DOHH2 (cell line): ENCODE measurements around the gene KRT9.

ENCODE experiments used
- EZH2phosphoT487 ChIP-seq: fragments of 200-600 bp; sonication (generic); IDR thresholded peaks from 2 replicates; pipeline ENCODE4 v1.6.1; 2017; ENCODE audit warnings: borderline replicate concordance, mild to moderate bottlenecking, antibody characterized with exemption, low read length, moderate library complexity, mixed read lengths
- TF ChIP-seq, protein P1 (sequence below): fragments of 200-600 bp; sonication (generic); IDR thresholded peaks from one replicate; pipeline ENCODE4 v1.5.1; 2014; ENCODE audit warnings: antibody characterized with exemption, mild to moderate bottlenecking, low read depth, low read length; ENCODE audit not compliant: poor library complexity, severe bottlenecking

DNA sequence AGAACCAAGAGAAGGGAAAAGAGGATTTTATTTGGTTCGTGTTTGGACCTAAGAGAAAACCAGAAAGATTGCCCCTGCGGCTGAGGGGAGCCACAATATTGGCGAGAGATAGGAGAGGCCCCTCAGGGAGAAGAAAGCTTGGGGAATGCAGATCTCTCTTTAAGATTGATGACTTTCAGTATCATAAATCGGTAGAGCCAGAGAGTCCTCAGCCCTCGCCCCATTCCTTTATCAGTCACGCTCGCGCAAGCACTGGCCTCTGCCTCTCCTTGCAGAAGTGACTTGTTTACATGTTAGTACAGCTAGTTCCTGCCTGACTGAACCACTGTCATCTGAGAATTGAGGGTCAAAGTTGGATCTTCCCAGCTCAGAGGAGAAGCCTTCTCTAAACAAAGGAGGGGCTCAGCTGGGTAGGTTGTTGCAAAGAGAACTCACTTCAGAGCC lies 22.2 kb downstream of the KRT9 start:
- TF ChIP-seq, protein P1, sequence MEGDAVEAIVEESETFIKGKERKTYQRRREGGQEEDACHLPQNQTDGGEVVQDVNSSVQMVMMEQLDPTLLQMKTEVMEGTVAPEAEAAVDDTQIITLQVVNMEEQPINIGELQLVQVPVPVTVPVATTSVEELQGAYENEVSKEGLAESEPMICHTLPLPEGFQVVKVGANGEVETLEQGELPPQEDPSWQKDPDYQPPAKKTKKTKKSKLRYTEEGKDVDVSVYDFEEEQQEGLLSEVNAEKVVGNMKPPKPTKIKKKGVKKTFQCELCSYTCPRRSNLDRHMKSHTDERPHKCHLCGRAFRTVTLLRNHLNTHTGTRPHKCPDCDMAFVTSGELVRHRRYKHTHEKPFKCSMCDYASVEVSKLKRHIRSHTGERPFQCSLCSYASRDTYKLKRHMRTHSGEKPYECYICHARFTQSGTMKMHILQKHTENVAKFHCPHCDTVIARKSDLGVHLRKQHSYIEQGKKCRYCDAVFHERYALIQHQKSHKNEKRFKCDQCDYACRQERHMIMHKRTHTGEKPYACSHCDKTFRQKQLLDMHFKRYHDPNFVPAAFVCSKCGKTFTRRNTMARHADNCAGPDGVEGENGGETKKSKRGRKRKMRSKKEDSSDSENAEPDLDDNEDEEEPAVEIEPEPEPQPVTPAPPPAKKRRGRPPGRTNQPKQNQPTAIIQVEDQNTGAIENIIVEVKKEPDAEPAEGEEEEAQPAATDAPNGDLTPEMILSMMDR: no peak
- TF ChIP-seq EZH2phosphoT487: no peak
